ENCODE measurements around the gene ALPK3.

The ALPK3 gene

GRCh38 chr15:84847382-84847781 lies 30.2 kb downstream of the ALPK3 start:
- peak; percentile 73 for FAIRE-seq

GRCh38 chr15:84852212-84852611 lies 35.1 kb downstream of the ALPK3 start:
- no peak for FAIRE-seq

DNA sequence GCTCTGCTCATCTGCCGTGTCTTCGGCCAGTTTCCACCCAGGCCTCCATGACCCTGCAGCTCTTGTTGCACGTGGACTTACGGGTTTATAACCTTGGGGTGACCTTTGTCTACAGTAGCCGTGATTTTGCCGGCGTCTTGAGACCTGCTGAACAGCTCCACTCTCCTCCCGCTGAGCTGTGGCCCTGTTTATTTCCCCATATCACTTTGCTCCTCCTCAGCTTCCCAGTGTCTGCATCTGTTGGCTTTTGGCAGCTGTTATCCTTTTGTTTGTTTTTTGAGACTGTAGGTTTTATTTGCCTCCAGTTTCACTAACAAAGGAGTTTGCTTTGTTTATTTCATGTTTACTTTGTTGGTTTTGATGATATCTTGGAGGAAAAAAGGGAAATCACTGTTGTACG lies 38.0 kb downstream of the ALPK3 start:
- no peak for FAIRE-seq

DNA sequence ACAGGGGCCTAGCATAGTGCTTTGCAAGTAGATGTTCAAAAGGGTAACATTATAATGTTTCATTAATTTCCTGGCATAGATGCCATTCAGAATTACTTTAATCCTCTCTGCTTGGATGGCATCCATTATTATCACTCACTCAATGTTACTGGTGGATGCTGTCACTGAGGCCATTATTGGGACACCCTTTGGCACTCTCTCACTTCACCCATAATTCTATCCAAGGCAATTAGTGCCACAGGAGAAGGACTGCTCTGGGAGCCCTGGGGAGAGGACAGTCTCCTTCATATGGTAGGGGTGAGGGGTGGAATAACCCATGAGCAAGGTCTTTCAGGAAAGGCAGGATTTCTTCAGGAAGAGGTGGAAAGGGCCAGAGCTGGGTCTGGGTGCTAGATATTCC lies 38.6 kb downstream of the ALPK3 start:
- no peak for FAIRE-seq

GRCh38 chr15:84856731-84857417 lies 39.7 kb downstream of the ALPK3 start:
- FAIRE-seq = no peak

DNA sequence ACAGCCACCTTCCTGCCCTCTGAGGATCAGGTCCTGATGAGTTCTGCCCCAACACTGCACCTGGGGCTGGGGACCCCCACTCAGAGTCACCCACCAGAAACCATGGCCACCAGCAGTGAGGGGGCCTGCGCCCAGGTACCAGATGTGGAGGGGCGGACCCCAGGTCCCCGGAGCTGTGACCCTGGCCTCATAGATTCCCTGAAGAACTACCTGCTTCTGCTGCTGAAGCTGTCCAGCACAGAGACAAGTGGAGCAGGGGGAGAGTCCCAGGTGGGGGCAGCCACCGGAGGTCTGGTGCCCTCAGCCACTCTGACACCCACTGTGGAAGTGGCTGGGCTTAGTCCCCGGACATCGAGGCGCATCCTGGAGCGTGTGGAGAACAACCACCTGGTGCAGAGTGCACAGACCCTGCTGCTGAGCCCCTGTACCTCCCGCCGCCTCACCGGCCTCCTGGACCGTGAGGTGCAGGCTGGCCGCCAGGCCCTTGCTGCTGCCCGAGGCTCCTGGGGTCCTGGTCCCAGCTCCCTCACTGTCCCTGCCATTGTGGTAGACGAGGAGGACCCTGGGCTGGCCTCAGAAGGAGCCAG lies 40.4 kb downstream of the ALPK3 start:
- FAIRE-seq = no peak

- no peak for FAIRE-seq
These were observed 41.1 kb downstream of the ALPK3 start for GRCh38 chr15:84858231-84858630.

GRCh38 chr15:84859144-84859543 lies 42.0 kb downstream of the ALPK3 start:
- no peak for FAIRE-seq

GRCh38 chr15:84859651-84860050 lies 42.5 kb downstream of the ALPK3 start:
- no peak for FAIRE-seq

- no peak for FAIRE-seq
These were observed 44.6 kb downstream of the ALPK3 start for GRCh38 chr15:84861781-84862180.

GRCh38 chr15:84862214-84862975 lies 45.2 kb downstream of the ALPK3 start:
- no peak for FAIRE-seq

- FAIRE-seq = no peak
These were observed 46.6 kb downstream of the ALPK3 start for GRCh38 chr15:84863565-84864443.

GRCh38 chr15:84864444-84864795 lies 47.3 kb downstream of the ALPK3 start:
- FAIRE-seq = no peak

DNA sequence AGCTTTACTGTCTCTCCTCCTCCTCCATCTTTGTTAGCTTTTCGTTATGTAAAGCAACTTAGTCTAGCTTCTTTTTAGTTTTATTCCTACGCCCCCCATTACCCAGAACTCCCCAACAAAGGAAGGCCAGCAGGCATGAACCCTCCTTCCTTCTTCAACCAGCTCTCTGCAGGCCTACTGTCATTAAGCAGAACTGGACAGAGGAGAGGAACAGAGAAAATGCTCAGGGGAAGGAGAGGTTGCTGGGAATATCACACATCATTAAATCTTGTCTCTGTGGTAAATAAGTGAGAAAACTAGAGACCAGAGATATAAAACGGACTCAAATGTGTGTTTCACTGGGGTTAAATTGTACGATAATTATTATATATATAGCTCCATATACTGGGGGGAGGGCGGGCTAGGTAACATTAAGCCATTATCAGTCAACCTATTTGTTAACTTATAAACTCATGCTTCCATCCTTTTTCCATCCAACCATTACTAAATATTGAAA lies 48.0 kb downstream of the ALPK3 start:
- FAIRE-seq = no peak

DNA sequence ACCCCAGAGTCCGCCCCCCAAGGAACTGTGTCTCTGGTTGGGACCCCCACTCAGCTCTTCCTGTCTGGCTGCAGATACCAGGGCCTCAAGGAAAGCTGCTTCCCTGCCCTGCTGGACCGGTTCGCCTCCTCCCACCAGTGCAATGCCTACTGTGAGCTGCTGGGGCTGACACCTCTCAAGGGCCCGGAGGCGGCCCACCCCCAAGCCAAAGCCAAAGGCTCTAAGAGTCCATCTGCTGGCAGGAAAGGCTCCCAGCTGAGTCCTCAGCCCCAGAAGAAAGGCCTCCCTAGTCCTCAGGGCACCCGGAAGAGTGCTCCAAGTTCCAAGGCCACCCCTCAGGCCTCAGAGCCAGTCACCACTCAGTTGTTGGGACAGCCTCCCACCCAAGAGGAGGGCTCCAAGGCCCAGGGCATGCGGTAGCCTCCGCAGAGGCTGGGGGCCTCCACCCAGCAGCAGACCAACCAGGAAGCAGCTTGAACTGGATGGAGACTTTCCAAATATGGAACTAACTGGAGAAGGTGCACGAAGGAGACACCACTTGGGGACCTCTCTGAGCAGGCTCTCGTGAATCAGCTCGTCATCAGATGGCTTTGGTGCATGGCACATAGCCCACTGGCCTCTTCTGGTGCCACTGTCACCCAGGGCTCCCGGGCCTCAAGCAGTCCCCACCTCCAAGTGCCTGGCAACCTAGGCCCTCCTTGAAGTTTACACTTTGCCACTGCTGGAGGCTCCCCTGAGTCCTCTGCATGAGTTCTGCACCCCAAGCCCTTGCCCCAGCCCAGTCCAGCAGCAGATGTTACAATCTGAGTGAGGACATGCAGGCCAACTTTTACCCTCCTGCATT lies 51.1 kb downstream of the ALPK3 start:
- no peak for FAIRE-seq

DNA sequence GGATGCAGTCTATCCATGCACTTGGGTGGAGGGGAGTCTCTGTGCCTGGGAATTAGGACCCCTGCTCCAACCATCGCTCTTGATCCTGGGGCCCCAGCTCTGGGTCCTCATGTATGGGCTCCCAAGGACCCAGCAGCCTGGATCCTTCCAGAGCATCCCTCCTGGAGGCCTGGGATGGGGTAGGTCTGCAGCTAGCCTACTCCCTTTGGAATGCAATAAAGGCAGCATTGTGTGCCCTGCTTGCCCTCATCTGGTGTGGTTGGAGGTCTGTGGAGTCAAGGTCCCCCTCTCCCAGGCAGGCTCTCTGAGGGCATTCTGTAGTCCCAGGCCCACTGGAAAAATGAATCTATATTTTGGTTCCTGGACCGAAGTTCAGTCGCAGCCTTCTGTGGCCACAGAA lies 52.4 kb downstream of the ALPK3 start:
- FAIRE-seq = no peak

GRCh38 chr15:84871428-84871985 lies 54.4 kb downstream of the ALPK3 start:
- FAIRE-seq = no peak

DNA sequence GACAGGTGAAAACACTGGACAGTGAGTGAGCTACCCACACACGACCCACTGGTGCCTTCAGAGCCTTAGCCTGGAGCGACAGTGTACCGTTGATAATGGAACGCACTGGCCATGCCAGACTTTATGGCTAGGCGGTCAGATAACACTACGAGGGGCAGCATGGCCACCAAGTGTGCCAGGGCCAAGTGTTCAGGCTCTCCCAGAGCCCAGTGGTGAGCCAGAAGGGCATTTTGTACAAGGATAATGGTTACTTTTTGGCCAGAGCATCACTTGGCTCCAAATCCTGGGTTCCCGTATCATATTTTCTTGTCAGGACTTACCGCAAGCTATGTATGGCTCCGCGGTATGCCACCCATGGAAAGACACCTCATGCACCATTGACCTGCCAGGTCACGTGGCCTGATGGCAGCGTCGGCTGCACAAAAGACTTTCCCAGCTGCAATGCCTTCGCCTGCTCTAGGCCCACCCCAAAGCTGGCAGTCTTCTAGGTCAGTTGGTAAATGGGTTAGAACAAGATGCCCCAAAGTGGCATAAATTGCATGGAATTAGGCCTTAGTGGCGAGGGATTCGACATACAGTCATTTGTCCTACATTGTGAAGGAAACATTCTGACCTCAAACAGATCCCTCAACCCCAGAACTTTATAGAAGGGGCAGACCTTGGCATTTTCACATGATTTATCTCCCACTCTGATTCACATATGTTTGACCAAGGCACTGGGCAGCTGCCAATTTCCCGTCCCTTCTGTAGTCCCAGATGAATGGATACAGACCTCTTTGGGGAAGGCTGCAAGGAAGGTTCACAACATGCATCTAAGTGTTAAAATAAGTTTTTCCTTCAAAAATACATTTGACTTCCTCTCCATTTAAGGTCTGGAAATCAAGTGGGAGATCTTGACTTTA lies 55.1 kb downstream of the ALPK3 start:
- no peak for FAIRE-seq

DNA sequence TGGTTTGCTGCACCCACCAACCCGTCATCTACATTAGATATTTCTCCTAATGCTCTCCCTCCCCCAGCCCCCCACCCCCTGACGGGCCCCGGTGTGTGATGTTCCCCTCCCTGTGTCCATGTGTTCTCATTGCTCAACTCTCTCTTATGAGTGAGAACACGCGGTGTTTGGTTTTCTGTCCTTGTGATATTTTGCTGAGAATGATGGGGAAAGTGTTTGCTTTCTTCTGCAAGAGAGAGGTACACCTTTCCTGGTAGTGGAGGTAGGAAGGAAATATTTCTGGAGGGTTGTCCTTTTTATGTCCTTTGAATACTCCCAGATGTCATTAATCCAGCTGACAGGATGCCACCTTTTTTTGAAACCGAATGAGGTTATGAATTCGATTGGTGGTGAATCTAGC lies 56.8 kb downstream of the ALPK3 start:
- FAIRE-seq = no peak

DNA sequence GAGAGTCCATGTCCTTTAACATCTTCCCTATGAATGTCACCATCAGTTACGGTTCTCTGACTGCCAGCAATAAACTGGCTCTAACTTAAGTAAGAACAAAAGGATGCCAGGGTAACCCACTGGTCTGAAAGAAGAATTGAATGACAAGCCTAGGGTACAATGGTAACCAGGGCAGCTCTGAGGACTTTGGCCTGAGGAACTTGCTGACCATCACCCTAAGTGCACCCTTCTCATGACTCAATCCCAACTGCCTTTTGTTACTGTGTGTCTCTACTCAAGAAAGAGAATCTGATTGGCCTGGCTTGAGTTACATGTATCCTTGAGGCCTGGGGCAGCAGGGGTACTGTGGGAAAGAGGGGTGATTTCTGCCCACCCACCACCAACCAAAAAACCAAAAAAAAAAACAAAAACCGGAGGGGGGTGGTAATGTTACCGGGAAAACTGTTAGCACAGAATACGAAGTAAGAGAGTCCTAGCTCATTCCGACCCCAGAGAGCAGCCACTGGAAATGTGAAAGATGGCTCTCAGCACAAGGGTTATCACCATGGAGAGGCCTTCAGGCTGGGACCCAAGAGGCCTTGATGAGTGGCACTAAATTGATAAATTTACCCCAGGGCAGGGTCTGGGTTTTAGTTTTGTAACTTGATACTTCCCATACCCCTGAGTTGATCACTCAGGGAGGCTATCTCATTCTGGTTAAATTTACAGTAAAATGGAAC lies 58.0 kb downstream of the ALPK3 start:
- no peak for FAIRE-seq
